Tibial artery (tissue), 4 donors: ENCODE measurements around the gene PRR5.

Source experiments
- DNase-seq, 2 donors: peaks; one replicate each; pipeline ENCODE4 v3.0.0-alpha.2; 2019
- H3K27ac ChIP-seq, 2 donors: fragments of 200-600 bp; sonication (generic) in 1 of 2; 1 replicate in 1 of 2; 2 replicates in 1 of 2; pipeline ENCODE4 v1.5.1; 2018 to 2019; ENCODE audit warnings: mild to moderate bottlenecking in 1 of 2
- H3K27me3 ChIP-seq, 2 donors: fragments of 200-600 bp; sonication (generic) in 1 of 2; one replicate each; pipeline versions ENCODE4 v1.5.1 to v1.6.0; 2016 to 2019
- H3K36me3 ChIP-seq, 3 donors: fragments of 200-600 bp; sonication (generic) in 2 of 3; one replicate each; pipeline ENCODE4 v1.5.1; 2016 to 2019; ENCODE audit warnings: mild to moderate bottlenecking in 2 of 3
- H3K4me1 ChIP-seq, 4 donors: fragments of 200-600 bp; sonication (generic) in 2 of 4; 1 replicate in 3 of 4; 2 replicates in 1 of 4; pipeline ENCODE4 v1.5.1; 2016 to 2019
- H3K4me3 ChIP-seq, 2 donors: fragments of 200-600 bp; sonication (generic) in 1 of 2; 1 replicate in 1 of 2; 2 replicates in 1 of 2; pipeline ENCODE4 v1.5.1; 2018 to 2019; ENCODE audit warnings: mild to moderate bottlenecking in 2 of 2
- H3K9me3 ChIP-seq, 3 donors: fragments of 200-600 bp; sonication (generic) in 1 of 3; one replicate each; pipeline ENCODE4 v1.5.1; 2016 to 2019
- intact Hi-C: fragments of 100-400 bp; cut with DNase I; formaldehyde crosslinking; loops from one replicate; pipeline ENCODE4 v1.15.0; 2023; ENCODE audit warnings: low total_unique reads
- TF ChIP-seq, protein P1 (sequence below), 2 experiments: fragments of 200-600 bp in 1 of 2; fragments of 450-650 bp in 1 of 2; IDR thresholded peaks; one replicate each; pipeline ENCODE4 v1.5.1; 2017 to 2019; ENCODE audit warnings: antibody characterized with exemption in 2 of 2, mild to moderate bottlenecking in 1 of 2, moderate library complexity in 1 of 2

The PRR5 gene

DNA sequence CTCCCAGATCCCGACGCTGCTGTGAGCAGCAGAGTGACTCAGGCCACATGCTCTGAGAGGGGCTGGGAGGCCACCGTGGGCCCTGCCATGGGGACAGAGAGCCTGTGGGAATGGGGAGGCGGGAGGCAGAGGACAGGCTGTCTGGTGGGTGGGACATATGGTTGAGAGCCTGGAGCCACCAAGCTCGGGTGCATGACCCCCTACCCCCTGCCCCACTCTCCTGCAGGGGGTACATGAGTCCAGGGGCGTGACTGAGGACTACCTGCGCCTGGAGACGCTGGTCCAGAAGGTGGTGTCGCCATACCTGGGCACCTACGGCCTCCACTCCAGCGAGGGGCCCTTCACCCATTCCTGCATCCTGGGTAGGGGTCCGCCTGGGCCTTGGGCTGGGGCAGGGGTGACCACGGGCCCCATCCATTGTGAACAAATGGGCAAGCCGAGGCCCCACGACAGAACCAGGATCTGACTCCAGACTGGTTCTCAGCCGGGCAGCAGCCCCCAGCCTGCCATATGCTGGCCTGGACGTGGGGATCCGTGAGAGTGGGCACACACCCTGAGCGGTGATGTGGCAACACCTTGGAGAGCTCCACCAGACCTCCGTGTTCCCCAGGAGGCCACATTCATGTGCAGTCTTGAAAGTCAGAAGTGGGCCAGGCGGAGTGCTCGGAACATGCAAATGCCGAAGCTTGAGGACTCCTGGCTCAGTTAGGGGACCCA lies 33.0 kb downstream of the PRR5 start:
- TF ChIP-seq, protein P1, sequence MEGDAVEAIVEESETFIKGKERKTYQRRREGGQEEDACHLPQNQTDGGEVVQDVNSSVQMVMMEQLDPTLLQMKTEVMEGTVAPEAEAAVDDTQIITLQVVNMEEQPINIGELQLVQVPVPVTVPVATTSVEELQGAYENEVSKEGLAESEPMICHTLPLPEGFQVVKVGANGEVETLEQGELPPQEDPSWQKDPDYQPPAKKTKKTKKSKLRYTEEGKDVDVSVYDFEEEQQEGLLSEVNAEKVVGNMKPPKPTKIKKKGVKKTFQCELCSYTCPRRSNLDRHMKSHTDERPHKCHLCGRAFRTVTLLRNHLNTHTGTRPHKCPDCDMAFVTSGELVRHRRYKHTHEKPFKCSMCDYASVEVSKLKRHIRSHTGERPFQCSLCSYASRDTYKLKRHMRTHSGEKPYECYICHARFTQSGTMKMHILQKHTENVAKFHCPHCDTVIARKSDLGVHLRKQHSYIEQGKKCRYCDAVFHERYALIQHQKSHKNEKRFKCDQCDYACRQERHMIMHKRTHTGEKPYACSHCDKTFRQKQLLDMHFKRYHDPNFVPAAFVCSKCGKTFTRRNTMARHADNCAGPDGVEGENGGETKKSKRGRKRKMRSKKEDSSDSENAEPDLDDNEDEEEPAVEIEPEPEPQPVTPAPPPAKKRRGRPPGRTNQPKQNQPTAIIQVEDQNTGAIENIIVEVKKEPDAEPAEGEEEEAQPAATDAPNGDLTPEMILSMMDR (IDR thresholded peaks at IDR 0.05), result no peak
- intact Hi-C loops, result loop anchor here (5.0 kb wide), 1 partner anchor 38 kb away; no protein-coding TSS in a partner anchor
- no peaks in the 10 kb centered on the region for H3K9me3 ChIP-seq
- peaks cover 0 to 6% (median under 1%) of the 10 kb centered on the region in 4 donors for H3K4me1 ChIP-seq
- no peak overlapping the region for H3K4me3 ChIP-seq
- H3K27me3 ChIP-seq, result peaks cover 0 to 44% of the 10 kb centered on the region in 2 donors
- H3K27ac ChIP-seq, result no peak overlapping the region
- H3K36me3 ChIP-seq, result no peaks in the 10 kb centered on the region
- DNase-seq, result no peak

GRCh38 chr22:44735518-44736428 lies 33.8 kb downstream of the PRR5 start:
- peak in 1 of 2 donors; percentile 65 for DNase-seq
- Histone ChIP-seq H3K36me3 (no peaks in the 10 kb centered on the region), H3K4me3 (no peak overlapping the region), H3K4me1 (peaks cover 0 to 2% (median 0%) of the 10 kb centered on the region in 4 donors), H3K27ac (no peak overlapping the region), H3K27me3 (peaks cover 0 to 40% of the 10 kb centered on the region in 2 donors), H3K9me3 (no peaks in the 10 kb centered on the region)
- TF ChIP-seq, protein P1 (IDR thresholded peaks at IDR 0.05), result peak; percentile 93 to 96
- intact Hi-C loops, result loop anchor here (5.0 kb wide), 1 partner anchor 38 kb away; no protein-coding TSS in a partner anchor

DNA sequence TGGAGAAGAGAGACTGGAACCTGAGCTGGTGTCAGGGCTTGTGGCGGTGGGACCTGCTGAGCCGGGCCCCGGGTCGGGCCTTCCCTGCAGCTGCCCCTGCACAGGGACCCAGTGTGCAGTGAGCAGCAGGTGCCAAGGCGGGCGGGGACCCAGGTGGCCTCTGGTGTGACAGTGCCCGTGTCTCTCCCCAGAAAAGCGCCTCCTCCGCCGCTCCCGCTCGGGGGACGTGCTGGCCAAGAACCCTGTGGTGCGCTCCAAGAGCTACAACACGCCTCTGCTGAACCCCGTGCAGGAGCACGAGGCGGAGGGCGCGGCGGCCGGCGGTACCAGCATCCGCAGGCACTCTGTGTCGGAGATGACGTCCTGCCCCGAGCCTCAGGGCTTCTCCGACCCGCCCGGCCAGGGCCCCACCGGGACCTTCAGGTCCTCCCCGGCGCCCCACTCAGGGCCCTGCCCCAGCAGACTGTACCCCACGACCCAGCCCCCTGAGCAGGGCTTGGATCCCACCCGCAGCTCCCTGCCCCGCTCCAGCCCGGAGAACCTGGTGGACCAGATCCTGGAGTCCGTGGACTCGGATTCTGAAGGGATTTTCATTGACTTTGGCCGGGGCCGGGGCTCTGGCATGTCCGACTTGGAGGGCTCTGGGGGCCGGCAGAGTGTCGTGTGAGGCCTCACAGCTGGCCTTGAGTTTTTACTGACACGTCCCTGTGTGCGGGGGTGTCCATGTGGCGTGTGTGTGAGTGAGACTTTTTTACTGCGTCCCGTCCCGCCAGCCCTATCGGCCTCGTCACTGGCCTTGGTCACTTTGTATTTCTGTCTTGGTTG lies 34.8 kb downstream of the PRR5 start:
- intact Hi-C loops, result loop anchor here (5.0 kb wide), 1 partner anchor 39 kb away; no protein-coding TSS in a partner anchor
- TF ChIP-seq, protein P1 (IDR thresholded peaks at IDR 0.05), result no peak
- no peak for DNase-seq

DNA sequence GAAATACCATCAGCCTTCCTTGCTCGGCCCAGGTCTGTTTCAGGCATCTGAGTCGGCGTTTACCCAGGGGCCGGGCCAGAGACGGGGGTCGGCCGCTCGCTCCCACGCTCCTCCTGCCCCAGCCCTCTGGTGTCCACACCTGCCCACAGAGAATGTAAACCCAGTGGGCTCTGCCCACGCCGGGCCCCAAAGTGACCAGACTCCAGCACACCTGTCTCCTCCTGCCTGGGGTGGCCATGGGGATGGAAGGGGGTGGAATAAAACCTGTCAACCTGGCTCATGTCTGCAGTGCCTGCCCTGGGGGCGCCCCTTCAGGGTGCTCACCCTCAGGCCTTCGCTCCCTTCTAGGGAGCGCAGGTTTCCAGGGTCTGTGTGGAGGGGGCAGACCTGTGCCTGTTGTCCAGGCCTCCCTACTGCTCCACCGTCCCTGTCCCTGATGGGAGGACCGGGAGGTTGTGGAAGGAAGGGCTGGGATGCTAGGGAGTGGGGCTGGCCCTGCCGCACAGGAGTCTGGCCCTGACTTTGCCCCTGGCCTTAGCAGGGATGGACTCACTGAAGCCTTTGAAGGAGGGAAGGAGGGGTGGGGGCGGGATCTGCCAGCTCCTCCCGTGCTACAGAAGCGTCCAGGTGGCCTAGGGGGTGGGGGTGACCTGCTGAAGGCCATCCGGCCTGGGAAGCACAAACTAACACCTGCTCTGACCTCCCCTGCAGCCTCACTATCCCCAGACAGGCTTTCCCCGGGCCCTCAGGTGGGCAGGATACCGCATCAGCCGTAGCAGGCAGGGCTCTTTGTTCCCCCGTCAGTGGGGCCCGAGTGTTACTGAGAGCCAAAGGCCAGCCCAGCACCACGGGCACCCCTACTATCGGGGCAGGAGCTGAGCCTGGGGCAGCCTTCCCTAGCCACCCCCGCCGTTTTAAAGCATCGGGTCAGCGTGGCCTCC lies 35.7 kb downstream of the PRR5 start:
- Histone ChIP-seq H3K27me3 (peaks cover 0 to 40% of the 10 kb centered on the region in 2 donors), H3K9me3 (no peaks in the 10 kb centered on the region), H3K4me3 (no peak overlapping the region), H3K36me3 (no peaks in the 10 kb centered on the region), H3K27ac (no peak overlapping the region), H3K4me1 (no peaks in the 10 kb centered on the region)
- no peak for DNase-seq
- TF ChIP-seq, protein P1 (IDR thresholded peaks at IDR 0.05), result no peak
- intact Hi-C loops, result loop anchor here (5.0 kb wide), 1 partner anchor 40 kb away; no protein-coding TSS in a partner anchor

More for the DNA sequence above, 34.8 kb downstream of the PRR5 start:
- no peak overlapping the region for H3K4me3 ChIP-seq
- H3K9me3 ChIP-seq, result no peaks in the 10 kb centered on the region
- no peaks in the 10 kb centered on the region for H3K36me3 ChIP-seq
- H3K27me3 ChIP-seq, result peaks cover 0 to 40% of the 10 kb centered on the region in 2 donors
- no peak overlapping the region for H3K27ac ChIP-seq
- H3K4me1 ChIP-seq, result no peaks in the 10 kb centered on the region
